Measurements from ENCODE around the gene BRAT1.

BRAT1 gene

DNA sequence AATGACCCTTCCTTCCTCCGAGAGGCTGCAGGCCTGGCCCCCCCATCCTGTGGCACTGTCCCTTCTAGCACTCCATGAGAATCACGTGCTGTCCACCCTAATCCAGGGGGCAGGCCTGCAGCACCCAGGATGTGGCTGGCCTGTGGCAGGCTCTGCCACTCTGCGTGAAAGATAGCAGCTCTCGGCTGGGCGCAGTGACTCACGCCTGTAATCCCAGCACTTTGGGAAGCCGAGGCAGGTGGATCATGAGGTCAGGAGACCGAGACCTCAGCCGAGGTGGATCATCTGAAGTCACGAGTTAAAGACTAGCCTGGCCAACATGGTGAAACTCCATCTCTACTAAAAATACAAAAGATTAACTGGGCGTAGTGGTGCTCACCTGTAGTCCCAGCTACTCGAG, 54.6 kb downstream of the BRAT1 start:
- Mint-ChIP-seq H3K36me3 (ENCODE audit: low read depth) (no peaks in the 10 kb centered on the region), H3K27me3 (ENCODE audit: low read depth) (peaks cover 5% of the 10 kb centered on the region)

GRCh38 chr7:2499719-2500430, 55.4 kb downstream of the BRAT1 start:
- Mint-ChIP-seq H3K27me3 (ENCODE audit: low read depth) (peaks cover 5% of the 10 kb centered on the region), H3K4me3 (no peak overlapping the region), H3K9me3 (no peaks in the 10 kb centered on the region), H3K36me3 (ENCODE audit: low read depth) (no peaks in the 10 kb centered on the region), H3K27ac (no peak overlapping the region), H3K4me1 (ENCODE audit: low read depth) (no peaks in the 10 kb centered on the region)

More for the DNA sequence above, 54.6 kb downstream of the BRAT1 start:
- no peaks in the 10 kb centered on the region for H3K9me3 Mint-ChIP-seq
- no peak overlapping the region for H3K4me3 Mint-ChIP-seq
- no peak overlapping the region for H3K27ac Mint-ChIP-seq
- no peaks in the 10 kb centered on the region for H3K4me1 Mint-ChIP-seq (ENCODE audit: low read depth)

DNA sequence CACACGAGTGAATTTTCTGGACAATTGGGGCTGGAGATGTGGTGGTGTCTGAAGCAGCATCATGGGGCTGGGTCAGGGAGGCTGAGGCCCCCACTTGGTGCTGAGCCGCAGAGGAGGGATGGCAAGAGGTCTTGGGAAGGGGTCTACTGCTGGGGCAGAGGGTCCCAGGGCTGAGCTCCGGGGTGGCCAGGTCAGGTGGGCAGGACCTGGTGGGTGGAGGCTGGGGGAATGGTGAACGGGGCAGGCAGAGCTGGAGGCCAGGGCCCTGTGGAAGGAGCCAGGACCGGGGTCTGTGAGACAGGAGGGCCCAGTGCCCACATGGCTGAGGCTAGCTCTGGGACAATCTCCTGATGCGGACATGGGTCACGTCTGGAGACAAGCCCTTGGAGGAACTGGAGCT, 56.1 kb downstream of the BRAT1 start:
- no peak overlapping the region for H3K4me3 Mint-ChIP-seq
- H3K9me3 Mint-ChIP-seq, result no peaks in the 10 kb centered on the region

DNA sequence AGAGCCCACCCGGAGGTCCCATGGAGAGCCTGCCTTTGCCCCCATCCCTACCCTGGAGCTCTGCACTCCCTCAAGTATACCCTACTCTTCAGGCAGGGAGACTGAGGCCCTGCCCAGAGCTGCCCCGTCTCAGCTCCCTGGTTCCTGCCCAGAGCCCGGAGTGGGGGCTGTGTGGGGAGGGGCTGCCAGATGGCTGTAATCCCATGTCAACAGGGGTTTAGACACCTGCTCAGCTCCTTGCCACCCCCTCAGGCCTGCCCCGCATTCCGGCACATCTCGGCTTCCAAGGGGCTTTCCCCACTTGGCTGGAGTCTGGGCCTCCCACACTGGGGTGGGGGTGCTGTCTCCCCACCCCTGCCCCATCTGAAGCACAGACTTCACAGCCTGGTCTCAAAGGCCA, 56.6 kb downstream of the BRAT1 start:
- Mint-ChIP-seq H3K4me3 (no peak overlapping the region), H3K27ac (no peak overlapping the region), H3K27me3 (ENCODE audit: low read depth) (peaks cover 5% of the 10 kb centered on the region), H3K4me1 (ENCODE audit: low read depth) (no peaks in the 10 kb centered on the region), H3K36me3 (ENCODE audit: low read depth) (no peaks in the 10 kb centered on the region), H3K9me3 (no peaks in the 10 kb centered on the region)

More for the DNA sequence above, 56.1 kb downstream of the BRAT1 start:
- no peak overlapping the region for H3K27ac Mint-ChIP-seq
- H3K36me3 Mint-ChIP-seq (ENCODE audit: low read depth), result no peaks in the 10 kb centered on the region
- no peaks in the 10 kb centered on the region for H3K4me1 Mint-ChIP-seq (ENCODE audit: low read depth)
- H3K27me3 Mint-ChIP-seq (ENCODE audit: low read depth), result peaks cover 5% of the 10 kb centered on the region

- Mint-ChIP-seq H3K9me3 (no peaks in the 10 kb centered on the region), H3K4me3 (no peak overlapping the region), H3K36me3 (ENCODE audit: low read depth) (no peaks in the 10 kb centered on the region), H3K27me3 (ENCODE audit: low read depth) (peaks cover 5% of the 10 kb centered on the region), H3K4me1 (ENCODE audit: low read depth) (no peaks in the 10 kb centered on the region), H3K27ac (no peak overlapping the region)
Measured at GRCh38 chr7:2497500-2498336, 57.6 kb downstream of the BRAT1 start.

DNA sequence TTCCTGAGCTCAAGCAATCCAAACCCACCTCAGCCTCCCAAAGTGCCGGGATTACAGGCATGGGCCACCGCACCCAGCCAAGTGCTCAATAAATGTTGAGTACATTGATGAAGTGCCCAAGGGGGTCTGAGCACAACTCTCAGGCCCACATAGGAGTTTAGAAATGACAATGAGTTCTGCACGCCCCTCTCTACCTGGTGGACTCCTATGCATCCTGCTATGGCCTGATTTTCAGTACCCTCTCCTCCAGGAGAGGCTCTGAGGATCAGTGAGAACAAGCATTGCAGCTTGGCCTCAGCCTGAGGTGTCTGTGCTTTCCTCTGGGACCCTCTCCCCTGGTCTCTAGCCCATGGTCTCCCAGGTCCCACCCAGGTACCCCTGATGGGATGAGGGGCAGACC, 58.3 kb downstream of the BRAT1 start:
- Mint-ChIP-seq H3K9me3 (no peaks in the 10 kb centered on the region), H3K4me3 (no peak overlapping the region), H3K27me3 (ENCODE audit: low read depth) (peaks cover 5% of the 10 kb centered on the region), H3K27ac (no peak overlapping the region), H3K4me1 (ENCODE audit: low read depth) (no peaks in the 10 kb centered on the region), H3K36me3 (ENCODE audit: low read depth) (no peaks in the 10 kb centered on the region)

DNA sequence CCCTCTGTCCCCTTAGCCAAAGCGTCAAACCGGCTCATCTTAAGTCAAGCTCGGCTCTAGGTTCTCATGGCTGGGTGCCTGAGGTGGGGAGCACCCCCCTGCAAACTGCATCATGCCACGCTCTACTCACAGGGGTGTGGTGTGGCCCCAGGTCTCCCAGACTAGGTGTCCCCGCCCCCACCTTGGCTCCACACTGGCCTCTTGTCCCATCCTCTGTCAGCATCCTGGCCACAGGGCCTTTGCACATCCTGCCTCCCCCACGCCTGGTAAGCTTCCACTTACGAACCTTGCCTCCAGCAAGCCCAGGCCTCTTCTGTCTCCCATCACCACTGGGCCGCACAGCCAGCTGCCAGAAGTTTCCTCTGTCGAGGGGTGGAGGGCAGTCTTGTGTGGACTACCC, 58.9 kb downstream of the BRAT1 start:
- Mint-ChIP-seq H3K27ac (no peak overlapping the region), H3K27me3 (ENCODE audit: low read depth) (peaks cover 5% of the 10 kb centered on the region), H3K9me3 (no peaks in the 10 kb centered on the region), H3K4me3 (no peak overlapping the region), H3K4me1 (ENCODE audit: low read depth) (no peaks in the 10 kb centered on the region), H3K36me3 (ENCODE audit: low read depth) (no peaks in the 10 kb centered on the region)

DNA sequence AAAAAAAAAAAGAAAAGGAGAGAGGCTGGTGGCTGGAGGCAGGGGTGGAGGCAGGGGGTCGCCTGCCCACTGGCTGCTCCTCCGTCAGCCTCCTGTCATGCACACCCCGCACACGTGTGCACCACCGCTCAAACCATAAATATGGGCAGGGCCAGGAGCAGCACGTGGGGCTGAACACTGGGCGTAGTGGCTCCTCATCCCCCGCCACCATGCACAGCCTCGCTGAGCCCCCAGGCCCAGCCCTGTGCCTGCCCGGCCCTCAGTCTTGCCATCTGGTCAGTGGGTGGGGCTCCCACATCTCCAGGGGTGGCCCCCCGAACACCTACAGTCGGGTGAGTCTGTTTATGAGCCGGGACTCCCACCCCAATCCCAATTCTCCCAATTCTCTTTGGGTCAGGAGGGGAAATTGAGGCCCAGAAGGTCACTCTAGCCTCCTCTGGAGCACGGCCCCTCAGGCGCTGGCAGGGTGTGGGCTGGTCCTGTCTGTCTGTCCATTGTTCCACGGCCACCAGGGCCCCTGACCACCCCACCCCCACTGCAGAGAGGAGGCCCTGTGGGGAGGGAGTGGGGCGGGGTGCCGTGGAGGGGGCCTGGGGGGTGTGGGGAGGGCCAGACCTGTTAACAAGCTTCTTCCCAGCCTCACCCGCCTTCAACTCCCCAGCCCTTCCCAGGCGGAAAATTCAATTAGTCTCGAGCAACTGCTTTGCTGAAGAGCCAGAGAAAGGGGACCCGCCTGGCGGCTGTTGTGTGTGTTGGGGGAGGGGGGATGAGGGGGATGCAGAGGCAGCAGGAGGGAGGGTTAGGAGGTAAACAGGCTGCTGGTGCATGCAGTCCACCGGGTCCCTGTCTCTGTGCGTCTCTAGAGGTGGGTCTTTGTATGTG, 59.7 kb downstream of the BRAT1 start:
- Mint-ChIP-seq H3K9me3 (no peaks in the 10 kb centered on the region), H3K27me3 (ENCODE audit: low read depth) (peaks cover 3% of the 10 kb centered on the region), H3K27ac (no peak overlapping the region), H3K4me1 (ENCODE audit: low read depth) (no peaks in the 10 kb centered on the region), H3K4me3 (no peak overlapping the region), H3K36me3 (ENCODE audit: low read depth) (no peaks in the 10 kb centered on the region)

GRCh38 chr7:2494191-2495130, 60.9 kb downstream of the BRAT1 start:
- no peak overlapping the region for H3K27ac Mint-ChIP-seq
- no peak overlapping the region for H3K4me3 Mint-ChIP-seq
- H3K9me3 Mint-ChIP-seq, result no peaks in the 10 kb centered on the region
- no peaks in the 10 kb centered on the region for H3K36me3 Mint-ChIP-seq (ENCODE audit: low read depth)
- H3K4me1 Mint-ChIP-seq (ENCODE audit: low read depth), result no peaks in the 10 kb centered on the region
- H3K27me3 Mint-ChIP-seq (ENCODE audit: low read depth), result no peaks in the 10 kb centered on the region

DNA sequence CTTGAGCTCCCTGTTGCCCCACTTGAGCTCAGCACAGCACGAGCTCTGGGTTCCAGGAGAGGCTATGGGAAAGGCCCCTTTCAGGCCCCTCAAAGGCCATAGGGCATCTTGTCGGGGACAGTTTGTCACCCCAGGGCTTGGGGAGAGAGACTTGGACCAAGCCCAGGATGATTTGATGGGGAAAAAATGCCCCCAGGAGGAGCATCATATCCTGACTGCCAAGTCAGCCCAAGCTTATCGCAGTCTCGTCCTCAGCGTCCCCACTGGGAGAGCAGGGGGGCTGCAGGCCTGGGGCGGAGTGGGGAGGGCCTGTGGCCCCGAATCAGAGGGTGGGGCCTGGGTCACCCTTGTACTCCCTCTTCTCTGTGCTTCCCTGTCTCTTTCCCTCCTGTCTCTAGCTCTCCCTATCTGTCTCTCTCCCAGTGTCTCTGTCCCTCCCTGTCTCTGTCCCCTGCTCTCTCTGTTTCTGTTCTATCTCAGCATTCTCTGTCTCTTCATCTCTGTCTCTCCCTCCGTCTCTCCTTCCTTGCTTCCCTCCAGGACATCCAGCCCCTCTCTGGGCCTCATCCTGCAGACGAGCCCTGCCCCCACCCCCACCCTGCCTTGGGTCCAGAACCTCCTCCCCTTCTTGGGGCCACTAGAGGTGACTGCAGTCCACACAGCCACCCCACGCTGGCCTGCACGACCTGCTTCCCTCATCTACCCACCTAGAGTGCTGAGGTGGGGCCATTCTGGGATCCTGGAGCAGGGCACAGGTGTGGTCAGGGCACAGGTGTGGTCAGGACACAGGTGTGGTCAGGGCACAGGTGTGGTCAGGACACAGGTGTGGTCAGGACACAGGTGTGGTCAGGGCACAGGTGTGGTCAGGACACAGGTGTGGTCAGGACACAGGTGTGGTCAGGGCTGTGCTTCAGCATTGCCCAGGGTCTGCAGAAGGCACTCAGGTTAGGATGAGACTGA, 61.8 kb downstream of the BRAT1 start:
- Mint-ChIP-seq H3K27me3 (ENCODE audit: low read depth) (no peaks in the 10 kb centered on the region), H3K9me3 (no peaks in the 10 kb centered on the region), H3K36me3 (ENCODE audit: low read depth) (no peaks in the 10 kb centered on the region), H3K4me1 (ENCODE audit: low read depth) (no peaks in the 10 kb centered on the region), H3K4me3 (no peak overlapping the region), H3K27ac (no peak overlapping the region)

DNA sequence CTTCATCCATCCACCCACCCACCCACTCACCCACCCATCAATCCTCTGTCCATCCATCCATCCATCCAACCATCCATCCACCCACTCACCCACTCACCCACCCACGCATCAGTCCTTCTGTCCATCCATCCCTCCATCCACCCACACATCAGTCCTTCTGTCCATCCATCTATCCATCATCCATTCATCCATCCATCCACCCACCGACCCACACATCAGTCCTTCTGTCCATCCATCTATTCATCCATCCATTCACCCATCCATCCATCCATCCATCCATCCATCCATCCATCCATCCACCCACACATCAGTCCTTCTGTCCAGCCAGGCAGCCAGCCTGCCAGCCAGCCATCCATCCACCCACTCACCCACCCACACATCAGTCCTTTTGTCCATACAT, 63.3 kb downstream of the BRAT1 start:
- H3K27ac Mint-ChIP-seq, result no peak overlapping the region
- no peaks in the 10 kb centered on the region for H3K27me3 Mint-ChIP-seq (ENCODE audit: low read depth)
- H3K4me1 Mint-ChIP-seq (ENCODE audit: low read depth), result no peaks in the 10 kb centered on the region
- no peak overlapping the region for H3K4me3 Mint-ChIP-seq
- no peaks in the 10 kb centered on the region for H3K36me3 Mint-ChIP-seq (ENCODE audit: low read depth)
- H3K9me3 Mint-ChIP-seq, result no peaks in the 10 kb centered on the region

DNA sequence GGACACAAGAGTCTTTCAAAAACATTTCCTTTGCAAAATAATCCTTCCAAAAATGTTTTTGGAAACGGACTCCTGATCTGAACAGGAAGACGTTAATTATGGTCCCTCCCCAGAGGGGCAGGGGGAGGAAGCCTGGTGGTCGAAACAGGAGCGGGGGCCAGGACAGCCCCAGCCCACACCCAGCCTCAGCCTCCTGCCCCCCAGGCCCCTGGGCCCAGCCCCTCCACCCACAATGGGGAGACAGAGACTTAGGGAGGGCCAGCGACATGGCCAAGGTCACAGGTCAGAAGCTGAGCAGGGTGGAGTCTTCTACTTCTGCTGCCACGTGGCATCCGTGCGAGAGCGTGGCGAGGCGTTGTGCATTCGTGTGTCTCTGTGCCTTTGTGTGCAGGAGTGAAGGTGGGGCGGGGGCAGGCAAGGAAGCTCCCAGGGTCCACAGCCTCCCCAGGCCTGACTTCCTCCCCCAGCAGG, 65.1 kb downstream of the BRAT1 start:
- Mint-ChIP-seq H3K27ac (no peak overlapping the region), H3K4me3 (no peak overlapping the region), H3K36me3 (ENCODE audit: low read depth) (no peaks in the 10 kb centered on the region), H3K27me3 (ENCODE audit: low read depth) (no peaks in the 10 kb centered on the region), H3K4me1 (ENCODE audit: low read depth) (no peaks in the 10 kb centered on the region), H3K9me3 (no peaks in the 10 kb centered on the region)

DNA sequence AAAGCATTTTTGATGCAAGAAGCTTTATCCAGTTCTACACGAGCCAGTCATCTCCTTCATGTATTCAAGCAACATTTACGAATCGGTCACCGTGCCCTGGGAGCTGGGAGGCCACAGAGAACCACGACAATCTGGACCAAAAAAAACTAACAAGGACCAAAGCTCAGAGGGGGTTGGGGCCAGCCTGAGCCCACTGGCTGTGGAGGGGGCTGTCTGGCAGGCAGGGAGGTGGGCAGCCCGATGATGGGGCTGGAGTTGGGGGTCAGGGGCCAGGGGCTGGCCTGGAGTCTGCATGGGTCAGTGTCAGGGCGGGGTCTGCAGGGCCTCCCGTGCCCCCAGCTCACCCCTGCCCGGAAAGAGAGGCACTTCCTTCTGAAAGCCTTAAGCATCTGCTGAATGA, 66.6 kb downstream of the BRAT1 start:
- Mint-ChIP-seq H3K4me3 (no peak overlapping the region), H3K4me1 (ENCODE audit: low read depth) (no peaks in the 10 kb centered on the region), H3K27me3 (ENCODE audit: low read depth) (no peaks in the 10 kb centered on the region), H3K9me3 (no peaks in the 10 kb centered on the region), H3K36me3 (ENCODE audit: low read depth) (no peaks in the 10 kb centered on the region), H3K27ac (no peak overlapping the region)

Measured in T-helper 1 cell treated with Interleukin-12 subunit alpha and Interleukin-12 subunit beta and Interleukin-4 antibody, amounts not matched to agents 30 μg/mL and 1 μg/mL, for 36 hours (primary cell).